ENCODE data around the gene MFN2. TPM values are rescaled to one million over a fixed set of nuclear protein-coding genes. Genes with fewer than 3 reads are reported as not detected.
A peak's percentile ranks its signal among the peaks of the same experiment; 100 is the strongest.

Gene MFN2
- total and polyA plus RNA-seq, 2 experiments from 2014 or later: 48.0 to 57.9 TPM

DNA sequence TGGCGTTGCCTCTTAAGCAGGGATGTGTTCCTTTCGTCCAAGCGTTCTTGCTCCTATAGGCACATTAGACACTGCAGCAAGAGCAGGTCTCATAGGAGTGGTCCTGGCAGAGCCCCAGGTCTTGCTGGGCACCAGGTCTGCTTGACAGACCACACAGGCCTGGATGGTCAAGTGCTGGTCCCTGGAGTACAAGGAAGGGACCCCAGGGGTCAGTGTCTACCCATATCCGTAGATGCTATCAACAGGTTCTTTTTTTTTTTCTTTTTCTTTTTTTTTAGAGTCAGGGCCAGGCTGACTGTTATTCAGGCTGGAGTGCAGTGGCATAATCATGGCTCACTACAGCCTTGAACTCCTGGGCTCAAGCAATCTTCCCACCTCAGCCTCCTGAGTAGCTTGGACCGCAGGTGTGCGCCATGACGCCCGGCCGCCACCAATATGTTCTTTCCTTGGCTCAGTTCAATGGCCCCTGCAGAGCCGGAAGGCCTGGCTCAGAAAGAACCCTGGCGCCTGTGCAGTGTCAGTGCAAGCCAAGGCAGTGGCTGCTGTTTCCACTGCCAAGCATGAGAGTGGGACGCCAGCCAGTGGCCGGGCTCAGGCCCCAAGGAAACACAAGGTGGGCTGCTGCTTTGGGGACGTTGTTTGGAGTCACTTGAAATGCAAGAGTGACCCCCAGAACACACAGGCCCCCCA lies 72.9 kb downstream of the MFN2 start:
- no peaks in the 10 kb centered on the region for H3K9me2 ChIP-seq (ENCODE audit: insufficient read depth)
- H3K79me2 ChIP-seq (ENCODE audit: insufficient read depth): no peaks in the 10 kb centered on the region
- in situ Hi-C loops (cut with MboI): no loop called here
- TF ChIP-seq EZH2 (IDR thresholded peaks at IDR 0.05; ENCODE audit: insufficient read depth, poor library complexity, severe bottlenecking) (no peak), EZH2phosphoT487 (IDR thresholded peaks at IDR 0.05; ENCODE audit: insufficient read depth, low read depth) (no peak)
- WGBS, 2 experiments (ENCODE audit: low coverage in 1 of 2, low lambda C conversion rate in 2 of 2, missing lambda C conversion rate in 2 of 2): 65 to 70% methylated on average over 14 of the region's 14 CpGs
- DNase-seq: no peak
- H3F3A ChIP-seq (ENCODE audit: insufficient read depth): no peaks in the 10 kb centered on the region
- H4K20me1 ChIP-seq (ENCODE audit: insufficient read depth): no peaks in the 10 kb centered on the region
- H2AFZ ChIP-seq: no peak overlapping the region
- H3K4me3 ChIP-seq: no peak overlapping the region
- no peaks in the 10 kb centered on the region for H3K9me3 ChIP-seq (ENCODE audit: low read depth)
- H3K4me2 ChIP-seq (ENCODE audit: unreplicated experiment): no peak overlapping the region
- no peaks in the 10 kb centered on the region for H3K27me3 ChIP-seq (replicated peaks; ENCODE audit: insufficient read depth)
- H3K27ac ChIP-seq: no peak overlapping the region
- H3K4me1 ChIP-seq (ENCODE audit: insufficient read depth): peaks cover 6% of the 10 kb centered on the region
- no peaks in the 10 kb centered on the region for H3K36me3 ChIP-seq (ENCODE audit: low read depth)
- H3K9ac ChIP-seq: no peak overlapping the region

DNA sequence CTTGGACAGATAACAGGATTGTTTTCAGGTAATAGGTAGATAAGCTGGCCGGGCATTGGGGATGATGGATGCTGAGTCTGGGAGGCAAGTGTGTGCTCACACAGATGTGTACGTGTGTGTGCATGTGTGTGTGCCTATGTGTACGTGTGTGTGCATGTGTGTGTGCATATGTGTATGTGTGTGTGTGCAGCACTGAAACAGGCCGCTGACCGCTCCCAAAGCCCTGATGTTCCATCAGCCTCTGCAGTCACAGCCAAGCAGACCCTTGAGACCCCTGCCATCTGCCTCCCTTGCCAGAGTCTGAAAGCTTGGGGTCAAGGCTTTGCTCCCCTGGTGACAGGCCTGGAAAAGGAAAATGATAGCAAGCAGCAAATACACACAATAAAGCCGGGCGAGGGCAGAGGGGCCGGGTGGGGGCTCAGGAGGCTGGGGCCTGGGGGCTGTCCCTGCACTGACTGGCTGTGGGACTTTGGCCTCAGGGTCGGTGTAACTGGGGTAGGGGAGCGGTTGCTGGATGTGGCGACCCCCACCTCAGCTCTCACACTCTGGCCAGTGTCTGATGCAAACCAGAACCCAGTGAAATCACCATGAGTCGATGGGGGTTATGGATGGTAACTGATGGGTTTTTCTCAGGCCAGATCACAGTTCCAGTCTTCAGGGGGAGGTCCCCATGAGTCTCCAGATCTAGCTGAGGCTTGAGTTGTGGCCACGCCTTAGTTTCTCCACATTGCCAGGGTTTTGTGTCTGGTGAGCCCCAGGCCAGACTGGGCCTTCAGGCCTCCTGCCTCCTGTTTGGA lies 73.7 kb downstream of the MFN2 start:
- Histone ChIP-seq H3K9me3 (ENCODE audit: low read depth) (no peaks in the 10 kb centered on the region), H3K9me2 (ENCODE audit: insufficient read depth) (no peaks in the 10 kb centered on the region), H3K9ac (no peak overlapping the region), H3K4me1 (ENCODE audit: insufficient read depth) (peaks cover 6% of the 10 kb centered on the region), H3K27ac (no peak overlapping the region), H3K79me2 (ENCODE audit: insufficient read depth) (no peaks in the 10 kb centered on the region), H3F3A (ENCODE audit: insufficient read depth) (no peaks in the 10 kb centered on the region), H4K20me1 (ENCODE audit: insufficient read depth) (no peaks in the 10 kb centered on the region), H3K27me3 (replicated peaks; ENCODE audit: insufficient read depth) (no peaks in the 10 kb centered on the region), H2AFZ (no peak overlapping the region), H3K4me2 (ENCODE audit: unreplicated experiment) (no peak overlapping the region), H3K4me3 (no peak overlapping the region), H3K36me3 (ENCODE audit: low read depth) (no peaks in the 10 kb centered on the region)
- 57 to 67% methylated on average over 10 to 13 of the region's 13 CpGs for WGBS, 2 experiments (ENCODE audit: low coverage in 1 of 2, low lambda C conversion rate in 2 of 2, missing lambda C conversion rate in 2 of 2)
- no peak for TF ChIP-seq EZH2 (IDR thresholded peaks at IDR 0.05; ENCODE audit: insufficient read depth, poor library complexity, severe bottlenecking)
- no peak for TF ChIP-seq EZH2phosphoT487 (IDR thresholded peaks at IDR 0.05; ENCODE audit: insufficient read depth, low read depth)
- in situ Hi-C loops (cut with MboI): no loop called here
- DNase-seq: no peak

DNA sequence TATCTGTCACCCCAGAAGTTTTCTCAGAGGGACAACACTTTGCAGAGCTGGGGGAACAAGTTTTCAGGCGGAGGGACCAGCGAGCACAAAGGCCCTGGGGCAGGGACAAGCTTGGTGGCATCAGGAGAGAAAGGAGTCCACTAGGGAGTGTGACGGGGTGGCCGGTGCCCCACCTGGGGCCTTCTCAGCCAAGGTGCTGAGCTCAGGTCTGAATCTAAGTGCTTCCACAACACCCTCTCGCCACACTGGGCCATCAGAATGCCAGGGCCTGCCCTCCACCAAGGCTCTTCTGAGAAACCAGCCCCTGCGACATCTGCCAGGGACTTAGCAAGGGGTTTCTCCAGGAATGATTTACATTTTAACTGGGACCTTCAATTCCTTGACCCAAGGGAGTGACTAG lies 75.0 kb downstream of the MFN2 start:
- no peak for DNase-seq
- Histone ChIP-seq H4K20me1 (ENCODE audit: insufficient read depth) (no peaks in the 10 kb centered on the region), H3K9me3 (ENCODE audit: low read depth) (no peaks in the 10 kb centered on the region), H3K9me2 (ENCODE audit: insufficient read depth) (no peaks in the 10 kb centered on the region), H3K79me2 (ENCODE audit: insufficient read depth) (no peaks in the 10 kb centered on the region), H3K4me3 (no peak overlapping the region), H2AFZ (no peak overlapping the region), H3K4me1 (ENCODE audit: insufficient read depth) (peaks cover 6% of the 10 kb centered on the region), H3K27me3 (replicated peaks; ENCODE audit: insufficient read depth) (0 out of 2 replicates have a peak, but pooled peaks cover 1% of the 10 kb centered on the region), H3K4me2 (ENCODE audit: unreplicated experiment) (no peak overlapping the region), H3F3A (ENCODE audit: insufficient read depth) (no peaks in the 10 kb centered on the region), H3K9ac (no peak overlapping the region), H3K27ac (no peak overlapping the region), H3K36me3 (ENCODE audit: low read depth) (no peaks in the 10 kb centered on the region)
- WGBS, 2 experiments (ENCODE audit: low coverage in 1 of 2, low lambda C conversion rate in 2 of 2, missing lambda C conversion rate in 2 of 2): 81 to 98% methylated on average over 5 to 6 of the region's 6 CpGs
- in situ Hi-C loops (cut with MboI): no loop called here
- no peak for TF ChIP-seq EZH2phosphoT487 (IDR thresholded peaks at IDR 0.05; ENCODE audit: insufficient read depth, low read depth)
- no peak for TF ChIP-seq EZH2 (IDR thresholded peaks at IDR 0.05; ENCODE audit: insufficient read depth, poor library complexity, severe bottlenecking)

DNA sequence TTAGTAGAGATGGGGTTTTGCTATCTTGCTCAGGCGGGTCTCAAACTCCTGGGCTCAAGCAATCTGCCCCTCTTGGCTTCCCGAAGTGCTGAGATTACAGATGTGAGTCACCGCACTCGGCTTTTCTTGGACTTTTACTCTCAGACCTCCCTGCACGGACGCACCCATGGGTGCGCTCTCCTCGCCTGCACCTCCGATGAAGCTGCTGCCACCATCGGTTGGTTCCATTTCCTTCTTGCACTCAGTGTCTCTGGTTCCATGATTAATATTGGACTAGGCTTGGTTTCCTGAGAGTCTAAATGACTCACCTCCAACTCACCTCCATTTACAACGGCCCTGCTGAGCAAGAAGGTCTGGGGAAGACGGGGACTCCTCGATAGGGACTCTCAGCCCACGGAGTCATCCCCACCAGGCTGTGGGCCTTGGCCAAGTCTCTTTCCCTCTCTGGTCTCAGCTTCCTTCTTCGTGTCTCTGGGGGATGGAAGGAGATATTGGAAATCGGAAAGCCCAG lies 76.1 kb downstream of the MFN2 start:
- no peak overlapping the region for H3K27ac ChIP-seq
- 75 to 79% methylated on average over 16 of the region's 16 CpGs for WGBS, 2 experiments (ENCODE audit: low coverage in 1 of 2, low lambda C conversion rate in 2 of 2, missing lambda C conversion rate in 2 of 2)
- no peak overlapping the region for H3K4me3 ChIP-seq
- peak; percentile 41 for DNase-seq
- TF ChIP-seq EZH2 (IDR thresholded peaks at IDR 0.05; ENCODE audit: insufficient read depth, poor library complexity, severe bottlenecking): no peak
- no peak for TF ChIP-seq EZH2phosphoT487 (IDR thresholded peaks at IDR 0.05; ENCODE audit: insufficient read depth, low read depth)
- H3K9me3 ChIP-seq (ENCODE audit: low read depth): no peaks in the 10 kb centered on the region
- peaks cover 6% of the 10 kb centered on the region for H3K4me1 ChIP-seq (ENCODE audit: insufficient read depth)
- H4K20me1 ChIP-seq (ENCODE audit: insufficient read depth): no peaks in the 10 kb centered on the region
- no peaks in the 10 kb centered on the region for H3K9me2 ChIP-seq (ENCODE audit: insufficient read depth)
- no peak overlapping the region for H2AFZ ChIP-seq
- no peaks in the 10 kb centered on the region for H3K79me2 ChIP-seq (ENCODE audit: insufficient read depth)
- H3F3A ChIP-seq (ENCODE audit: insufficient read depth): no peaks in the 10 kb centered on the region
- H3K27me3 ChIP-seq (replicated peaks; ENCODE audit: insufficient read depth): 0 out of 2 replicates have a peak, but pooled peaks cover 11% of the 10 kb centered on the region
- H3K4me2 ChIP-seq (ENCODE audit: unreplicated experiment): no peak overlapping the region
- no peak overlapping the region for H3K9ac ChIP-seq
- H3K36me3 ChIP-seq (ENCODE audit: low read depth): no peaks in the 10 kb centered on the region
- in situ Hi-C loops (cut with MboI): no loop called here

All from GM23248 (cell line).